Measurements from ENCODE around the gene PPP3CA.
"Not testable (repeated sequence)": the region's sequence is repeated elsewhere in the genome, so short reads cannot be mapped to it uniquely, and the experiment has no call there.

Gene PPP3CA

GRCh38 chr4:101200561-101200960 is 146.8 kb downstream of the PPP3CA start:
- DNase-seq = no peak

GRCh38 chr4:101199507-101200285 is 147.6 kb downstream of the PPP3CA start:
- DNase-seq = no peak

- no peak for DNase-seq
Measured at GRCh38 chr4:101198682-101199339, 148.5 kb downstream of the PPP3CA start.

GRCh38 chr4:101197350-101197749 is 150.0 kb downstream of the PPP3CA start:
- DNase-seq = no peak

GRCh38 chr4:101192244-101192643 is 155.1 kb downstream of the PPP3CA start:
- DNase-seq = no peak

- DNase-seq = no peak
Measured at GRCh38 chr4:101191302-101192098, 155.8 kb downstream of the PPP3CA start.

GRCh38 chr4:101190751-101191150 is 156.6 kb downstream of the PPP3CA start:
- DNase-seq = no peak

GRCh38 chr4:101188906-101189305 is 158.4 kb downstream of the PPP3CA start:
- DNase-seq = no peak

- DNase-seq = no peak
Measured at GRCh38 chr4:101187841-101188240, 159.5 kb downstream of the PPP3CA start.

GRCh38 chr4:101186567-101187184 is 160.7 kb downstream of the PPP3CA start:
- no peak for DNase-seq

- no peak for DNase-seq
Measured at GRCh38 chr4:101184668-101185067, 162.7 kb downstream of the PPP3CA start.

- DNase-seq = no peak
Measured at GRCh38 chr4:101183666-101184373, 163.5 kb downstream of the PPP3CA start.

- no peak for DNase-seq
Measured at GRCh38 chr4:101183221-101183620, 164.1 kb downstream of the PPP3CA start.

- not testable (repeated sequence) for DNase-seq
Measured at GRCh38 chr4:101182688-101183087, 164.6 kb downstream of the PPP3CA start.

- no peak for DNase-seq
Measured at GRCh38 chr4:101178731-101179130, 168.6 kb downstream of the PPP3CA start.

GRCh38 chr4:101177154-101177553 is 170.2 kb downstream of the PPP3CA start:
- DNase-seq = no peak

- no peak for DNase-seq
Measured at GRCh38 chr4:101175896-101176676, 171.2 kb downstream of the PPP3CA start.

- DNase-seq = no peak
Measured at GRCh38 chr4:101174679-101175345, 172.5 kb downstream of the PPP3CA start.

- no peak for DNase-seq
Measured at GRCh38 chr4:101172369-101172768, 175.0 kb downstream of the PPP3CA start.

- DNase-seq = no peak
Measured at GRCh38 chr4:101171747-101172146, 175.6 kb downstream of the PPP3CA start.

Measured in activated CD4-positive, alpha-beta T cell treated with anti-CD3 and anti-CD28 coated beads for 1 hour (primary cell).